Astrocyte (in vitro differentiated cells and primary cell): ENCODE measurements around the gene SLIT3. TPM values are rescaled to one million over a fixed set of nuclear protein-coding genes. Genes with fewer than 3 reads are reported as not detected.

Experiments
- DNase-seq: peaks from one replicate; pipeline ENCODE4 v3.0.0-alpha.2; 2010; ENCODE audit warnings: low read depth
- FAIRE-seq: peaks from 2 replicates; lab custom pipeline; 2011; peaks lifted over from hg19 to GRCh38; lab: Jason Lieb, UNC
- H2AFZ ChIP-seq: 2 replicates; pipeline ENCODE4 v1.6.0; 2012; ENCODE audit warnings: low read depth, low read length, inconsistent platforms
- H3K27ac ChIP-seq: 2 replicates; pipeline ENCODE4 v1.5.1; 2011; ENCODE audit warnings: low read depth, low read length, inconsistent platforms
- H3K27me3 ChIP-seq: 2 replicates; pipeline ENCODE4 v1.6.0; 2011; ENCODE audit warnings: low read length, inconsistent platforms; ENCODE audit not compliant: insufficient read depth
- H3K36me3 ChIP-seq: 2 replicates; pipeline ENCODE4 v1.5.1; 2011; ENCODE audit warnings: low read length, inconsistent platforms; ENCODE audit not compliant: insufficient read depth
- H3K4me1 ChIP-seq: 2 replicates; pipeline ENCODE4 v1.5.1; 2011; ENCODE audit warnings: low read length, inconsistent platforms; ENCODE audit not compliant: insufficient read depth
- H3K4me2 ChIP-seq: 2 replicates; pipeline ENCODE4 v1.6.0; 2012; ENCODE audit warnings: low read length, inconsistent platforms
- H3K4me3 ChIP-seq: 2 replicates; pipeline ENCODE4 v1.5.1; 2011; ENCODE audit warnings: low read depth, mild to moderate bottlenecking, low read length, inconsistent platforms; ENCODE audit not compliant: insufficient read depth
- H3K79me2 ChIP-seq: 2 replicates; pipeline ENCODE4 v1.6.0; 2012; ENCODE audit warnings: mild to moderate bottlenecking, low read length, inconsistent platforms; ENCODE audit not compliant: insufficient read depth
- H3K9ac ChIP-seq: 2 replicates; pipeline ENCODE4 v1.6.0; 2012; ENCODE audit warnings: mild to moderate bottlenecking, low read length, inconsistent platforms
- H3K9me3 ChIP-seq: 2 replicates; pipeline ENCODE4 v1.5.1; 2012; ENCODE audit warnings: low read depth, mild to moderate bottlenecking, low read length, inconsistent platforms; ENCODE audit not compliant: insufficient read depth
- H4K20me1 ChIP-seq: 2 replicates; pipeline ENCODE4 v1.6.0; 2012; ENCODE audit warnings: low read length, inconsistent platforms; ENCODE audit not compliant: insufficient read depth
- H3K27ac Mint-ChIP-seq: one replicate; pipeline ENCODE4 v1.8.0; 2021; ENCODE audit warnings: mild to moderate bottlenecking, mixed read lengths; ENCODE audit not compliant: unreplicated experiment
- H3K27me3 Mint-ChIP-seq: one replicate; pipeline ENCODE4 v1.8.0; 2021; ENCODE audit warnings: low read depth, mixed read lengths; ENCODE audit not compliant: unreplicated experiment
- H3K36me3 Mint-ChIP-seq: one replicate; pipeline ENCODE4 v1.8.0; 2021; ENCODE audit warnings: low read depth, mixed read lengths; ENCODE audit not compliant: unreplicated experiment
- H3K4me1 Mint-ChIP-seq: one replicate; pipeline ENCODE4 v1.8.0; 2021; ENCODE audit warnings: low read depth, mixed read lengths; ENCODE audit not compliant: unreplicated experiment
- H3K4me3 Mint-ChIP-seq: one replicate; pipeline ENCODE4 v1.8.0; 2021; ENCODE audit warnings: mild to moderate bottlenecking, moderate library complexity, mixed read lengths; ENCODE audit not compliant: unreplicated experiment
- H3K9me3 Mint-ChIP-seq: one replicate; pipeline ENCODE4 v1.8.0; 2021; ENCODE audit warnings: mild to moderate bottlenecking, mixed read lengths; ENCODE audit not compliant: unreplicated experiment
- EZH2 ChIP-seq: IDR thresholded peaks from 2 replicates; pipeline ENCODE4 v1.6.1; 2012; ENCODE audit warnings: mild to moderate bottlenecking, low read length, inconsistent platforms; ENCODE audit not compliant: insufficient read depth
- total RNA-seq: library from RNA; stranded (reverse); gene quantifications from 2 replicates; pipeline ENCODE4 v1.2.1, GENCODE V29; 2021
- TF ChIP-seq, protein P1 (sequence below): IDR thresholded peaks from 2 replicates; pipeline ENCODE4 v1.5.1; 2011; ENCODE audit warnings: low read depth, mild to moderate bottlenecking, inconsistent platforms, low read length, moderate library complexity; ENCODE audit not compliant: insufficient read depth

SLIT3 gene
- total RNA-seq, 1 donor from 2014 or later = 20.7 TPM

DNA sequence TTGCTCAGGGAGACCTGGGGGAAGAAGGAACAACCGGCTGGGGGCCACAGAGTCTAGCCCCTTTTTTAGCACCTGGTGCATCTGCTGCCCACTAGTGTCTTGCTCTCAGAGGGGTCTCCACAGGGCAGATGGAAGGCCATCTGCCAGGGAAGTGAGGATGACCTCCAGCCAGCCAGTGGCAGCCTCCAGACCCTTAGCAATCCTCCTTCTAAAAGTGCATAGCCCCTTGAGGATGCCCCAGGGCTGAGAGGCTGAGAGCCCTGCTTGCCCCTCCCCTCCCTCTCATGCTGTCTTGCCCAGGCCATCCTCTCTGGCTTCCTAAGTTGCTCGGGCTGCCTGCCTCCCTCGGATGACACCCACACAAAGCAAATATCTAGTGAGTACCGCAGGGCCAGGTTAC lies 640.2 kb downstream of the SLIT3 start:
- H3K27me3 ChIP-seq = no peaks in the 10 kb centered on the region
- H3K4me3 ChIP-seq = no peak overlapping the region
- no peaks in the 10 kb centered on the region for H3K79me2 ChIP-seq
- no peaks in the 10 kb centered on the region for H3K36me3 ChIP-seq
- Mint-ChIP-seq H3K36me3 (peaks cover 5% of the 10 kb centered on the region), H3K9me3 (no peaks in the 10 kb centered on the region), H3K4me1 (no peaks in the 10 kb centered on the region), H3K27me3 (peaks cover 11% of the 10 kb centered on the region), H3K4me3 (no peak overlapping the region), H3K27ac (no peak overlapping the region)
- H3K9me3 ChIP-seq = no peaks in the 10 kb centered on the region
- no peak overlapping the region for H3K4me2 ChIP-seq
- no peak for DNase-seq
- no peak overlapping the region for H3K9ac ChIP-seq
- no peaks in the 10 kb centered on the region for H4K20me1 ChIP-seq
- H2AFZ ChIP-seq = no peak overlapping the region
- no peak overlapping the region for H3K27ac ChIP-seq
- no peak for FAIRE-seq
- no peaks in the 10 kb centered on the region for H3K4me1 ChIP-seq
- TF ChIP-seq, protein P1, sequence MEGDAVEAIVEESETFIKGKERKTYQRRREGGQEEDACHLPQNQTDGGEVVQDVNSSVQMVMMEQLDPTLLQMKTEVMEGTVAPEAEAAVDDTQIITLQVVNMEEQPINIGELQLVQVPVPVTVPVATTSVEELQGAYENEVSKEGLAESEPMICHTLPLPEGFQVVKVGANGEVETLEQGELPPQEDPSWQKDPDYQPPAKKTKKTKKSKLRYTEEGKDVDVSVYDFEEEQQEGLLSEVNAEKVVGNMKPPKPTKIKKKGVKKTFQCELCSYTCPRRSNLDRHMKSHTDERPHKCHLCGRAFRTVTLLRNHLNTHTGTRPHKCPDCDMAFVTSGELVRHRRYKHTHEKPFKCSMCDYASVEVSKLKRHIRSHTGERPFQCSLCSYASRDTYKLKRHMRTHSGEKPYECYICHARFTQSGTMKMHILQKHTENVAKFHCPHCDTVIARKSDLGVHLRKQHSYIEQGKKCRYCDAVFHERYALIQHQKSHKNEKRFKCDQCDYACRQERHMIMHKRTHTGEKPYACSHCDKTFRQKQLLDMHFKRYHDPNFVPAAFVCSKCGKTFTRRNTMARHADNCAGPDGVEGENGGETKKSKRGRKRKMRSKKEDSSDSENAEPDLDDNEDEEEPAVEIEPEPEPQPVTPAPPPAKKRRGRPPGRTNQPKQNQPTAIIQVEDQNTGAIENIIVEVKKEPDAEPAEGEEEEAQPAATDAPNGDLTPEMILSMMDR = no peak
- no peak for TF ChIP-seq EZH2

DNA sequence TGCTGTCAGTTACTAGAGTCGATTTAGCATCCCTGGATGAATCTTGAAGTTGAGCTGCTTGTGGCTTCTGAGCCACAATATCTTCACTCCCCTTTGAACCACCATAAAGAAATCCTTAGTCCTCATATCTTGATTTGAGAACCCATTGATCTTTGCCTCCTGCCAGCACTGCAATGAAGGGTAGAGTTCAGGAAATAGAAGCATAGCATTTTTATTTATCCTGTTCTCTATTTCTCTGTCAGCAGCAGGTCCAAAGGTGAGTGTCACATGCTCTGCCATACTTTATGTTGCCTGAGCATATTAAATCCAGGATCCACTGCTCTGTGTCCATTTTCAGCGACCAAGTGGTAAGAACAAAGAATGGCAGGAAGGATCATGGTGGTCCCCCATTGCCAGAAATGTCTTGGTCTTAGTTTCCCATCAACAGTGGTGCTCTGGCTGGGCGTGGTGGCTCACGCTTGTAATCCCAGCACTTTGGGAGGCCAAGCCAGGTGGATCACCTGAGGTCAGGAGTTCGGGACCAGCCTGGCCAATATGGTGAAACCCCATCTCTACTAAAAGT lies 641.6 kb downstream of the SLIT3 start:
- Histone ChIP-seq H3K79me2 (no peaks in the 10 kb centered on the region), H3K4me1 (no peaks in the 10 kb centered on the region), H3K4me3 (no peak overlapping the region), H2AFZ (no peak overlapping the region), H3K9ac (no peak overlapping the region), H3K36me3 (no peaks in the 10 kb centered on the region), H3K4me2 (no peak overlapping the region), H3K27me3 (no peaks in the 10 kb centered on the region), H3K27ac (no peak overlapping the region), H4K20me1 (no peaks in the 10 kb centered on the region), H3K9me3 (no peaks in the 10 kb centered on the region)
- Mint-ChIP-seq H3K27ac (no peak overlapping the region), H3K4me3 (no peak overlapping the region), H3K27me3 (peaks cover 10% of the 10 kb centered on the region), H3K4me1 (no peaks in the 10 kb centered on the region), H3K9me3 (no peaks in the 10 kb centered on the region), H3K36me3 (peaks cover 2% of the 10 kb centered on the region)
- FAIRE-seq = no peak
- no peak for DNase-seq
- no peak for TF ChIP-seq EZH2
- TF ChIP-seq, protein P1 = no peak

- Histone ChIP-seq H3K9me3 (no peaks in the 10 kb centered on the region), H3K4me1 (no peaks in the 10 kb centered on the region), H3K9ac (no peak overlapping the region), H3K36me3 (no peaks in the 10 kb centered on the region), H3K4me2 (no peak overlapping the region), H3K27me3 (no peaks in the 10 kb centered on the region), H2AFZ (no peak overlapping the region), H3K4me3 (no peak overlapping the region), H3K27ac (no peak overlapping the region), H4K20me1 (no peaks in the 10 kb centered on the region), H3K79me2 (no peaks in the 10 kb centered on the region)
- no peaks in the 10 kb centered on the region for H3K9me3 Mint-ChIP-seq
- peak overlapping the region; percentile 41 for H3K27ac Mint-ChIP-seq
- DNase-seq = no peak
- no peaks in the 10 kb centered on the region for H3K4me1 Mint-ChIP-seq
- FAIRE-seq = no peak
- TF ChIP-seq, protein P1 = no peak
- no peak for TF ChIP-seq EZH2
- peaks cover 10% of the 10 kb centered on the region for H3K27me3 Mint-ChIP-seq
- H3K4me3 Mint-ChIP-seq = no peak overlapping the region
- H3K36me3 Mint-ChIP-seq = no peaks in the 10 kb centered on the region
These were observed 642.5 kb downstream of the SLIT3 start for GRCh38 chr5:168658394-168658793.
